GM18526 (cell line): ENCODE measurements around the gene WFDC1.

Experiments
- POLR2A ChIP-seq: IDR thresholded peaks from 3 replicates; pipeline ENCODE4 v1.6.1; 2011; ENCODE audit not compliant: insufficient read length; ENCODE audit errors: extremely low read depth

The WFDC1 gene

DNA sequence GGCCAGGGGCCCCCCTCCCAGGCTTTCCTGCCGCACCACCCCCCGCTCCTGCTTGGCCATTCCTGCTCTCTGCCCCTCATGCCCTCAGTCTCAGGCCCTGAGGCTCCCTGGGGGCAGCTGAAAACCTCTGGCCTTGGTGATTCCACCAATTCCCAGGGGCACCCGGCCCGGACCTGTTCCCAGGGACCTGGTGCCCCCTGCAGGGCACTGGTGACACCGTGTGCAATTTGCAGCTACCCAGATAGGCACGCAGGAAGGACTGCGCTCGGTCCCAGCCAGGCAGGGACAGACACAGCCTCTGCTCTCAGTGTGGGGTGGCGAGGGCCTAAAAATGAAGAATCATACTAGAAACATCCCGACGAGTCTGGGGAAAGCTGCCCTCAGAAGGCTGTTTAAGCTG is 13.4 kb downstream of the WFDC1 start:
- no peak for TF ChIP-seq POLR2A

DNA sequence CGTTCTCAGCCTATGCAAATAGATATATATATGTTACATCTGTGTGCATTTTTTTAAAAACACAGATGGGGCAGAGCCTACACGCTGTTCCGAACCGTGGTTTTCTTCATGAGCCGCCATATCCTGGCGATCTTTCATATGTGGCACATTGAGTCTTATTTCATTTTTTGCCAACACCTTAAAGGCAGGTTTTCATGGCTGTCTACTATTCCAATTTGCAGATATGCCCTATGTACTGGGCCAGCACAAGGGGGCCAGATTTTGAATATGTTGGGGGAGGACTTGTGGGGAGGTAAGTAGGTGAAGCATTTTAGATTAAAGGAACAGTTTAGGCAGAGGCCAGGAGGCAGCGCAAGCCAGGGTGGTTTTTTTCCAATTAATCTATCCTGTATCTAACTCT is 16.0 kb downstream of the WFDC1 start:
- no peak for TF ChIP-seq POLR2A

DNA sequence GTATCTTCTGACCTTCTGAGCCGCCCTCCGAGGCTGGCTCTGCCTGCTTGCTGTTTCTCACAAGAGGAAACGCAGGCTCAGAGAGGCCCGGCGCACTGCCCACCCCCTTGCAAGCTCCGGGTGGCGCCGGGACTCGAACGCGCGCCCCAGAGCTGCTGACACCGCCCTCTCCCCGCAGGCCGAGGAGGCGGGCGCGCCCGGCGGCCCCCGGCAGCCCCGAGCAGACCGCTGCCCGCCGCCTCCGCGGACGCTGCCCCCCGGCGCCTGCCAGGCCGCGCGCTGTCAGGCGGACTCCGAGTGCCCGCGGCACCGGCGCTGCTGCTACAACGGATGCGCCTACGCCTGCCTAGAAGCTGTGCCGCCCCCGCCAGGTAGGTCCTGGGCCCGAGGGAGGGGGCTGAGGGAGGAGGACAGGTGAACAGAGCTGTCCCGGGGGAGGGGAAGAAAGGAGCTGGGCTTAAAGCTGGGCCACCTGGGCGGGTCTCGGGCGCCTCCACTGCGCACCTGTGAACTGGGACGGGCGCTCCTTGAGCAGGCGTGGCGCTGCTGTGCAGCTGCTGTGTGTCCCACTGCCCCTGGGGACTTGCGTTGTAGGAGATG is 18.2 kb downstream of the WFDC1 start:
- no peak for TF ChIP-seq POLR2A

DNA sequence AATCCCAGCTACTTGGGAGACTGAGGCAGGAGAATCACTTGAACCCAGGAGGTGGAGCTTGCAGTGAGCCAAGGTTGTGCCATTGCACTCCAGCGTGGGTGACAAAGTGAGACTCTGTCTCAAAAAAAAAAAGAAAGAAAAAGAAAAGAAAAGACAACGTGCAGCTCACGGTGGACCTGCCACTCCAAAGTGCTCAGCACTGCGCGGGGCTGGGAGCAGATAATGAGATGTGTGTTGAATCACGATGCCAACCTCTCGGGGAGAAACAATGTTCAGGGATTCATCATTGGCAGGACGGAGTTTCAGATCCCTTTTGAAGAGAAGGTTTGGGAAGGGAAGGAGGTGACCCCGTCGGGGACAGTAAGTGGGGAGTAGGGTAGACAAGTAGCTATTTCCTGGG is 19.2 kb downstream of the WFDC1 start:
- no peak for TF ChIP-seq POLR2A

- no peak for TF ChIP-seq POLR2A
Measured at GRCh38 chr16:84314373-84314772, 19.7 kb downstream of the WFDC1 start.

DNA sequence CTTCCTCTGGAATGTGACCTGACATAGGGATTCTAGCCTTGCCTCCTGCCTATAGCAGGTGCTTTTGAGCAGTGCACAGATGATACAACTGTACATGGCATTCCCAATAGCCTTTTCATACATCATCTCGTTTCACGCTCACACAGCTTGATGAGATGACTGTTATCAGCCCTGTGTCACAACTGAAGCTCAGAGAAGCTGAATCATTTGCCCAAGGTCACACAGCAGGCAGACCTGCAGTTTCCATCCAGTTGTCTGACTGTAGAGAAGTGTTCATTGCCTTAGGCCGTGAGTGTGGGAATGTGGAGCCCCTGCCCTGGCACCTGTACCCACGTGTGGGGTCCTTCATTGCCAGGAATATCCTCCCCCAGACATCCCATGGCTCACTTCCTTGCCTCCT is 20.1 kb downstream of the WFDC1 start:
- TF ChIP-seq POLR2A, result no peak

DNA sequence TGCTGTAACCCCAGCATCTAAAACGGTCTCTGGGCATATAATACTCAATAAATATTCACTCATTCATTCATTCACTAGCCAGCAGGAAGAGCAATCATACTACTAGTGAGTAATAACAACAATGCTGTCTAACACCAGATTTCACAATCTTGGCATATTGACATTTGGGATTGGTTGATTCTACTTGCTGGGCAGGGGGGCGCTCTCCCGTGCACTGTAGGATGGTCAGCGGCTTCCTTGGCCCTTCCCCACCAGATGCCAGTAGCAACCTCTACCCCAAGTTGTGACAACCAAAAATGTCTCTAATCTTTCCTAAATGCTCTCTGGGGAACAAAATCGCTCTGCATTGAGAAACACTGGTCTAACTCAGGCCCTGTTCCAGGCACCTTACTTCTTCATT is 20.7 kb downstream of the WFDC1 start:
- no peak for TF ChIP-seq POLR2A

DNA sequence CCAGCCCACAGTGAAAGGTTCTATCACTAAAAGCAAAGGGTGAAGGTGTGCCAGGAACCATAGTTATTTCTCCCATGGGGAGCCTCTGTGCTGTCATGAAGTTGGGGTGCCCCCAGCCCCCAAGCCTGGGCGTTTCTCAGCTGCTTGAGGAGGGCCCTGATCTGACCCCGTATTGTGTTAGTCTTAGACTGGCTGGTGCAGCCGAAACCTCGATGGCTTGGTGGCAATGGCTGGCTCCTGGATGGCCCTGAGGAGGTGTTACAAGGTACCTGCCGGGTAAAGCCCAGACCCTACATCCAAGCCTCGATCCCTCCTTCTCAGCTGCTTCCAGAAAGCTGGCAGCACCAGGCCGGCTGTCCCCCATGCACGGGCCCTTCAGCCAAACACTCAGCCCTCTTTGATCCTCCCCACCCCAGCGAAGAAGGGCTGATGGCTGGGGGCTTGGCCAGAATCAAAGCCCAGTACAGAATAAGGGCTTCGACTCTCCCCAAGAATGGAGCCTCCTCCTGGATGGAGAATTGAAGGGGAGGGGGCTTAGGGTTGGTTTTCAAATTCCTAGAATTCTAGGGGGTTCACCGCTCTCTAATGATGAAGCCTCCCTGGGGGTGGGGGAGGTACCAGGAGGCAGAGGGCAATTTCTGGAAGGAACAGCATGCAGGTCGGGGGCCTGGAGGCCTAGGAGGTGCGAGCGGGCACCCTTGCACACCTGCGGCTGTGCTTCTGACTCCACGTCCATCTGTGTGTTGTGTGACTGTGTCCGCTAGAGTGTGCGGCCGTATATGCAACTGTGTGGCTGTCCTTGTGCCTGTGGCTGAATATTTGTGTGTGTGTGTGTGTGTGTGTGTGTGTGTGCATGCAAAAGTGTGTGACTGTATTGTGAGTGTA is 23.7 kb downstream of the WFDC1 start:
- no peak for TF ChIP-seq POLR2A

GRCh38 chr16:84319146-84319760 is 24.6 kb downstream of the WFDC1 start:
- no peak for TF ChIP-seq POLR2A

DNA sequence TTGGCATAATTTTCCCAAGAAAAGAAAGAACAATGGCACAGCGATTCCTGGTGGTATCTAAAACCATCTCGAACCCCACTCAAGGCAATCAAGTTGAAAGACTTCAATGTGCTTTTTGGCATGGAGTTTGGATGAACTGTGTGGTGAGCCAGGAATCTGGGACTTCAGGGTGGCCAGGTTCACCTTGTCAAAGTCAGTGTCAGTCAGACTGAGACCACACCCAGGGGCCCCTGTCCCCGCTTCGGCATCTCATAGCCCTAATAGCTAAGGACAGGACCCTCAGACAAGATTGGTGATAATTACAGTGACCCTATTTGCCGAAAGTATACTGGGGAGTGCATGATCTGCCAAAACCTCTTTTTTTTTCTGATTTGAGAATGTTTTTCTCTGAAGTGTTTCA is 25.8 kb downstream of the WFDC1 start:
- TF ChIP-seq POLR2A, result no peak

DNA sequence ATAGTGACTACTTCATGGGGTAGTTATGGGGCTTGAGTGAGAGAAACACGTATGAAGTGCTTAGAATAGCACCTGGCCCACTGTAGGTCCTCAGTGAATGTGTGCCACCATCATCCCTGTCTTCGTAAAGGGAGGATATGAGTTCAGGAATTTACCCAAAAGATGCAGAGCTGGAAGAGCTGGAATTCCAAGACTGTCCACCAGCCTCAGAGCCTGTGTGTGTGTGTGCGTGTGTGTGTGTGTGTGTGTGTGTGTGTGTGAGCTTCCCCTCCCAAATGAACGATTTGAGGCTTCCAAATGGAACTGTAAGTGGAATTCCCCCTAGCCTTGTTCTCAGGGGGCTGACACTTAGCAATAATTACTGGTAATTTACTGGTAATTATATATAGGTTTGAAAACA is 27.3 kb downstream of the WFDC1 start:
- no peak for TF ChIP-seq POLR2A

DNA sequence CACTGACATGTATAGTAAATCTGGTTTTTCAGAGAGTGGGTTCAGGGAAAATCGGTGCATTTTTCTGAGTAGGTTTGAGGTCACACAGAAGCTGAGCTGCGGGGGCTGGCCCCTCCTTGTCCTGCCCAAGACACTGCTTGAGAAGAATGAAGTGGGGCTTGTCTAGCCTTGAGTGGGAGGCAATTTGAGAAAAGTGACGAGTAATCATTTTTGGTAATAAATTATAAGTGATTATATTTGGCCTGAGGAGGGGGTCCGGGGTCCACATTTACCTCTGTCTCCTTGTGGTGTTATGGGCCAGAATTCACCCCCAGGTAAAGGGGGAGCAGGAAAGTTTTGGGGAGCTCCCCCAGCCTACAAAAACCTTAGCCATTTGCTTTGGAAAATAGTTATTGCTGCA is 28.1 kb downstream of the WFDC1 start:
- no peak for TF ChIP-seq POLR2A

DNA sequence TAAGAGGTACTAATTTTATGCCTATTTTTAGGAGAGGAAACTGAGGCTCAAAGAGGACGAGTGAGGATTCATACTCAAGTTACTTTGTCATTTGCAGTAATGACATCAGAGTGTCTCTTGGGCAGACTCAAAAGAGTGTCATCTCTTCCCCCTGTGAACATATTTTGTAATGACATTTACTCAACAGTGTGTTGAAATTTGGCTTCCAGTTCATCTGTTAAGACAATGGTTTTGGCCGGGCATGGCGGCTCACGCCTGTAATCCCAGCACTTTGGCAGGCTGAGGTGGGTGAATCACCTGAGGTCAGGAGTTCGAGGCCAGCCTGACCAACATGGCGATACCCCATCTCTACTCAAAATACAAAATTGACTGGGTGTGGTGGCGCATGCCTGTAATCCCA is 28.9 kb downstream of the WFDC1 start:
- TF ChIP-seq POLR2A, result no peak

- TF ChIP-seq POLR2A, result no peak
Measured at GRCh38 chr16:84324434-84325262, 30.0 kb downstream of the WFDC1 start.

GRCh38 chr16:84326545-84326944 is 31.9 kb downstream of the WFDC1 start:
- TF ChIP-seq POLR2A, result no peak
